ENCODE data around the gene GNS.

Gene GNS

GRCh38 chr12:64678835-64679234 is 80.4 kb downstream of the GNS start:
- TF ChIP-seq, protein P1, sequence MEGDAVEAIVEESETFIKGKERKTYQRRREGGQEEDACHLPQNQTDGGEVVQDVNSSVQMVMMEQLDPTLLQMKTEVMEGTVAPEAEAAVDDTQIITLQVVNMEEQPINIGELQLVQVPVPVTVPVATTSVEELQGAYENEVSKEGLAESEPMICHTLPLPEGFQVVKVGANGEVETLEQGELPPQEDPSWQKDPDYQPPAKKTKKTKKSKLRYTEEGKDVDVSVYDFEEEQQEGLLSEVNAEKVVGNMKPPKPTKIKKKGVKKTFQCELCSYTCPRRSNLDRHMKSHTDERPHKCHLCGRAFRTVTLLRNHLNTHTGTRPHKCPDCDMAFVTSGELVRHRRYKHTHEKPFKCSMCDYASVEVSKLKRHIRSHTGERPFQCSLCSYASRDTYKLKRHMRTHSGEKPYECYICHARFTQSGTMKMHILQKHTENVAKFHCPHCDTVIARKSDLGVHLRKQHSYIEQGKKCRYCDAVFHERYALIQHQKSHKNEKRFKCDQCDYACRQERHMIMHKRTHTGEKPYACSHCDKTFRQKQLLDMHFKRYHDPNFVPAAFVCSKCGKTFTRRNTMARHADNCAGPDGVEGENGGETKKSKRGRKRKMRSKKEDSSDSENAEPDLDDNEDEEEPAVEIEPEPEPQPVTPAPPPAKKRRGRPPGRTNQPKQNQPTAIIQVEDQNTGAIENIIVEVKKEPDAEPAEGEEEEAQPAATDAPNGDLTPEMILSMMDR (IDR thresholded peaks at IDR 0.05; ENCODE audit: insufficient read depth, missing control alignments): no peak
- FAIRE-seq: no peak
- no peak for DNase-seq (ENCODE audit: insufficient read length, low spot score)

DNA sequence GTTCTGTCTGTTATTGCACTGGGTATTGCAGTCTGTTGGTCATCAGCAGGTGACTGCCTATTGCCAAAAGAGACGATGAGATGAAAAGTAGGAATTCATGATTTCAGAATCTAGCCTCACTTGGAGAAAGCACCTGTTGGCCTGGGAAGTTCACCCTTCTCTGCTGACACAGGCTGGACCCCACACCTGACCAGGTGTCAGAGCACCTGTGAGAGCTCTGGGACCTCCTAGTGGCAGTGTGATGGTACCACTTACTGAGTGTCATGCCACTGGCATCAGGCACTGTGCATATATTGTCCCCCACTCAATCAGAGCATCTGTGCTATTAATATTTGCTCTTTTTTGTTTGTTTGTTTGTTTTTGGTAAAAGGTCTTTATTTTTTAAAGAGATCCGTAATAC is 81.0 kb downstream of the GNS start:
- FAIRE-seq (no peak), DNase-seq (ENCODE audit: insufficient read length, low spot score) (no peak)
- TF ChIP-seq, protein P1 (IDR thresholded peaks at IDR 0.05; ENCODE audit: insufficient read depth, missing control alignments): no peak

GRCh38 chr12:64675795-64676194 is 83.4 kb downstream of the GNS start:
- FAIRE-seq (no peak), DNase-seq (ENCODE audit: insufficient read length, low spot score) (no peak)
- TF ChIP-seq, protein P1 (IDR thresholded peaks at IDR 0.05; ENCODE audit: insufficient read depth, missing control alignments): no peak

DNA sequence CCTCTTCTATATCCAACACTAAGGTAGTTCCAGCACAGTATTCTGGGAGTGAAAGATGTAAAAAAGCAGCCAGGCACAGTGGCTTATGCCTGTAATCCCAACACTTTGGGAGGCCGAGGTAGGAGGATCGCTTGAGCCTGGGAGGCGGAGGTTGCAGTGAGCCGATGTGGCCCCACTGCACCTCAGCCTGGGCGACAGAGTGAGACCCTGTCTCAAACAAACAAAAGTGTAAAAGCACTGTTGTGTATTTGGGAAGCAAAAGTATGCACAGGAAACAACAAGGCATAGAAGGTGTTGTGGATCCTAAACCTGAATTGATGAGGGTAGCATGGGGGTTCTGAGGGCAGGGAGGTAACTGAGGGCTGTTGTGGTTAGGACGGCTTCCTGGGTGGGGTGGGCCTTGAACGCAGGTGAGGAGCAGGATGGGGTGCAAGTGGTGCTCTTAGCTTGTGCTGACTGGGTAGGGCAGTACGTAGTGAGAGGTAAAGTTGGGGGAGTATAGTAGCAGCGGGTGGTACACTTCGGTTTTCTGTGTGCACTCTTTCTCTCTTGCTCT is 84.8 kb downstream of the GNS start:
- DNase-seq (ENCODE audit: insufficient read length, low spot score): no peak
- TF ChIP-seq, protein P1 (IDR thresholded peaks at IDR 0.05; ENCODE audit: insufficient read depth, missing control alignments): no peak

GRCh38 chr12:64673490-64674169 is 85.6 kb downstream of the GNS start:
- TF ChIP-seq, protein P1 (IDR thresholded peaks at IDR 0.05; ENCODE audit: insufficient read depth, missing control alignments): no peak
- DNase-seq (ENCODE audit: insufficient read length, low spot score) (no peak), FAIRE-seq (no peak)

More for the DNA sequence above, 84.8 kb downstream of the GNS start:
- FAIRE-seq: no peak

- TF ChIP-seq, protein P1 (IDR thresholded peaks at IDR 0.05; ENCODE audit: insufficient read depth, missing control alignments): no peak
- FAIRE-seq: no peak
- DNase-seq (ENCODE audit: insufficient read length, low spot score): no peak
Measured at GRCh38 chr12:64672925-64673409, 86.2 kb downstream of the GNS start.

- DNase-seq (ENCODE audit: insufficient read length, low spot score): no peak
- TF ChIP-seq, protein P1 (IDR thresholded peaks at IDR 0.05; ENCODE audit: insufficient read depth, missing control alignments): no peak
- no peak for FAIRE-seq
Measured at GRCh38 chr12:64671681-64672080, 87.5 kb downstream of the GNS start.

Data from D721Med (cell line).